Aorta (tissue), 5 donors: ENCODE data around the gene CCL1. TPM values are rescaled to one million over a fixed set of nuclear protein-coding genes. Genes with fewer than 3 reads are reported as not detected.
A peak's percentile ranks its signal among the peaks of the same experiment; 100 is the strongest.

ENCODE experiments used
- ATAC-seq: fragments of 200-7000 bp; cut with Tn5 transposase; one replicate; pipeline ENCODE4 v1.9.1; 2022; ENCODE audit warnings: moderate library complexity; ENCODE audit not compliant: low FRiP score
- DNase-seq, 2 donors: peaks; one replicate each; pipeline ENCODE4 v3.0.0-alpha.2; 2020
- H3K27ac ChIP-seq, 2 donors: one replicate each; pipeline ENCODE4 v1.5.1; 2013; ENCODE audit warnings: low read length in 2 of 2, mild to moderate bottlenecking in 2 of 2, moderate library complexity in 2 of 2, control low read depth in 1 of 2, inconsistent platforms in 1 of 2, low read depth in 1 of 2
- H3K27me3 ChIP-seq, 2 donors: one replicate each; pipeline ENCODE4 v1.6.1; 2013; ENCODE audit warnings: control low read depth in 1 of 2, low read length in 1 of 2, mild to moderate bottlenecking in 1 of 2, moderate library complexity in 1 of 2; ENCODE audit not compliant: insufficient read depth in 2 of 2, control insufficient read depth in 1 of 2
- H3K36me3 ChIP-seq, 2 donors: one replicate each; pipeline ENCODE4 v1.6.1; 2013; ENCODE audit warnings: control low read depth in 1 of 2, low read length in 1 of 2, mild to moderate bottlenecking in 1 of 2; ENCODE audit not compliant: insufficient read depth in 2 of 2, control insufficient read depth in 1 of 2
- H3K4me1 ChIP-seq, 2 donors: one replicate each; pipeline ENCODE4 v1.6.1; 2013; ENCODE audit warnings: low read length in 2 of 2, control low read depth in 1 of 2, mild to moderate bottlenecking in 1 of 2, moderate library complexity in 1 of 2; ENCODE audit not compliant: insufficient read depth in 2 of 2, control insufficient read depth in 1 of 2
- H3K4me3 ChIP-seq, 2 donors: one replicate each; pipeline ENCODE4 v1.5.1; 2013; ENCODE audit warnings: low read length in 2 of 2, control low read depth in 1 of 2, mild to moderate bottlenecking in 1 of 2
- H3K9me3 ChIP-seq: one replicate; pipeline ENCODE4 v1.6.1; 2013; ENCODE audit warnings: mild to moderate bottlenecking, low read length; ENCODE audit not compliant: control insufficient read depth
- WGBS, 2 donors: extraction: QIAGEN DNeasy Blood & Tissue Kit; methylation state at CpG; one replicate each; pipeline ENCODE4 v1.1.7; 2013; 5-methylcytosine and 5-hydroxymethylcytosine counted together
- intact Hi-C, 2 donors: fragments of 100-400 bp; cut with DNase I; formaldehyde crosslinking; loops; one replicate each; pipeline versions ENCODE4 v1.14.2 to v1.15.0; 2022
- polyA plus RNA-seq, 2 donors: library from polyadenylated mRNA; stranded (reverse); fragments of 200-250 nt; gene quantifications; one replicate each; pipeline ENCODE4 v1.2.3, GENCODE V29; 2013
- total RNA-seq, 2 donors: library from RNA; stranded (reverse); fragmentation: NEBNext Ultra II Directional; extraction: Animal tissue kit (Norgen Biotek cat#: 25700); gene quantifications; one replicate each; pipeline ENCODE4 v1.2.1, GENCODE V29; 2021
- donor health status: healthy with polysubstance abuse.
- donor health status: Bipolar disorder and iron deficiency.
- donor health status: DM: no; HTN: no; CAD: no.
- donor health status: DM: no; HTN: no; CAD: no.
- donor health status: DM: yes; HTN: yes; CAD: no.

CCL1 gene
- total and polyA plus RNA-seq, 4 donors: not detected

GRCh38 chr17:34367486-34368195, 4.6 kb upstream of the CCL1 start:
- intact Hi-C loops: no loop called here
- Histone ChIP-seq H3K4me1 (no peaks in the 10 kb centered on the region), H3K36me3 (no peaks in the 10 kb centered on the region), H3K27me3 (no peaks in the 10 kb centered on the region), H3K27ac (no peak overlapping the region), H3K4me3 (no peak overlapping the region), H3K9me3 (no peaks in the 10 kb centered on the region)
- WGBS, 2 donors: 69 to 72% methylated on average over 9 of the region's 9 CpGs
- ATAC-seq (no peak), DNase-seq (no peak)

- H3K36me3 ChIP-seq: no peaks in the 10 kb centered on the region
- no peak for ATAC-seq
- H3K4me3 ChIP-seq: no peak overlapping the region
- 58 to 65% methylated on average over 4 of the region's 4 CpGs for WGBS, 2 donors
- H3K4me1 ChIP-seq: no peaks in the 10 kb centered on the region
- intact Hi-C loops: no loop called here
- H3K27me3 ChIP-seq: no peaks in the 10 kb centered on the region
- H3K9me3 ChIP-seq: no peaks in the 10 kb centered on the region
- DNase-seq: no peak
- H3K27ac ChIP-seq: no peak overlapping the region
Measured at GRCh38 chr17:34366529-34367107, 3.6 kb upstream of the CCL1 start.

GRCh38 chr17:34366010-34366409, 3.0 kb upstream of the CCL1 start:
- Histone ChIP-seq H3K36me3 (no peaks in the 10 kb centered on the region), H3K4me3 (no peak overlapping the region), H3K9me3 (no peaks in the 10 kb centered on the region), H3K27me3 (no peaks in the 10 kb centered on the region), H3K4me1 (no peaks in the 10 kb centered on the region), H3K27ac (no peak overlapping the region)
- no peak for ATAC-seq
- intact Hi-C loops: no loop called here
- no peak for DNase-seq
- WGBS, 2 donors: 0 to 8% methylated on average over 1 of the region's 1 CpG

GRCh38 chr17:34365340-34365739, 2.3 kb upstream of the CCL1 start:
- Histone ChIP-seq H3K4me3 (no peak overlapping the region), H3K36me3 (no peaks in the 10 kb centered on the region), H3K27me3 (no peaks in the 10 kb centered on the region), H3K27ac (no peak overlapping the region), H3K9me3 (no peaks in the 10 kb centered on the region), H3K4me1 (no peaks in the 10 kb centered on the region)
- ATAC-seq (no peak), DNase-seq (no peak)
- WGBS, 2 donors: 81 to 84% methylated on average over 2 of the region's 2 CpGs
- intact Hi-C loops: no loop called here

- no peak for DNase-seq
- Histone ChIP-seq H3K27ac (no peak overlapping the region), H3K9me3 (no peaks in the 10 kb centered on the region), H3K4me1 (no peaks in the 10 kb centered on the region), H3K4me3 (no peak overlapping the region), H3K36me3 (no peaks in the 10 kb centered on the region), H3K27me3 (no peaks in the 10 kb centered on the region)
- 74 to 100% methylated on average over 2 of the region's 2 CpGs for WGBS, 2 donors
- no peak for ATAC-seq
- intact Hi-C loops: no loop called here
Measured at GRCh38 chr17:34364751-34365150, 1.7 kb upstream of the CCL1 start.

- intact Hi-C loops: loop anchor here (1.0 kb wide), 3 partner anchors 53 to 163 kb away; no protein-coding TSS in a partner anchor
- 16 to 22% methylated on average over 8 of the region's 8 CpGs for WGBS, 2 donors
- Histone ChIP-seq H3K9me3 (no peaks in the 10 kb centered on the region), H3K4me1 (no peaks in the 10 kb centered on the region), H3K4me3 (no peak overlapping the region), H3K36me3 (no peaks in the 10 kb centered on the region), H3K27ac (no peak overlapping the region), H3K27me3 (no peaks in the 10 kb centered on the region)
- DNase-seq: peak; percentile 92 to 97
- ATAC-seq: peak; percentile 92
Measured at GRCh38 chr17:34361478-34362061, 1.5 kb downstream of the CCL1 start.

- intact Hi-C loops: loop anchor here in 1 of 2 donors (1.0 kb wide), 2 partner anchors 52 to 160 kb away; no protein-coding TSS in a partner anchor
- ATAC-seq (no peak), DNase-seq (no peak)
- H3K27ac ChIP-seq: no peak overlapping the region
- H3K4me1 ChIP-seq: no peaks in the 10 kb centered on the region
- H3K27me3 ChIP-seq: no peaks in the 10 kb centered on the region
- no peaks in the 10 kb centered on the region for H3K9me3 ChIP-seq
- 80 to 82% methylated on average over 11 of the region's 11 CpGs for WGBS, 2 donors
- H3K4me3 ChIP-seq: no peak overlapping the region
- H3K36me3 ChIP-seq: no peaks in the 10 kb centered on the region
Measured at GRCh38 chr17:34360601-34361270, 2.3 kb downstream of the CCL1 start.

GRCh38 chr17:34358631-34359030, 4.4 kb downstream of the CCL1 start:
- 94 to 97% methylated on average over 3 of the region's 3 CpGs for WGBS, 2 donors
- Histone ChIP-seq H3K27me3 (no peaks in the 10 kb centered on the region), H3K36me3 (no peaks in the 10 kb centered on the region), H3K9me3 (no peaks in the 10 kb centered on the region), H3K4me1 (no peaks in the 10 kb centered on the region), H3K4me3 (no peak overlapping the region), H3K27ac (no peak overlapping the region)
- intact Hi-C loops: no loop called here
- ATAC-seq: no peak
- DNase-seq: no peak
